NB4 (cell line): Measurements from ENCODE around the gene SH3PXD2B.

Experiments
- CTCF ChIP-seq: IDR thresholded peaks from one replicate; pipeline ENCODE4 v1.5.1; 2012; ENCODE audit warnings: low read depth, low read length
- MYC ChIP-seq: IDR thresholded peaks from 2 replicates; pipeline ENCODE4 v1.6.1; 2011; ENCODE audit warnings: low read depth, low read length
- POLR2A ChIP-seq: IDR thresholded peaks from 2 replicates; pipeline ENCODE4 v1.6.1; 2011; ENCODE audit warnings: mild to moderate bottlenecking; ENCODE audit not compliant: insufficient read length; ENCODE audit errors: extremely low read depth

GRCh38 chr5:172417983-172418630 lies 36.2 kb downstream of the SH3PXD2B start:
- no peak for TF ChIP-seq POLR2A
- TF ChIP-seq CTCF, result no peak
- no peak for TF ChIP-seq MYC
